ENCODE measurements around the gene ZNF280A. TPM values are rescaled to one million over a fixed set of nuclear protein-coding genes. Genes with fewer than 3 reads are reported as not detected.

The ZNF280A gene
- total RNA-seq, 1 experiment from 2014 or later = 0.22 TPM

- POLR2A ChIA-PET = interaction anchor here (0.5 kb wide), 1 partner anchor 9 kb away, joined by 3 read pairs; no protein-coding TSS in a partner anchor
- CTCF ChIA-PET = interaction anchor here (0.9 to 1.6 kb wide), 2 partner anchors 8 to 94 kb away, joined by 3 to 4 read pairs; partner anchors contain the start of gene ZNF280B
- Mint-ChIP-seq H3K9me3 (peaks cover 10% of the 10 kb centered on the region), H3K27ac (no peak overlapping the region), H3K4me1 (peaks cover 14% of the 10 kb centered on the region), H3K27me3 (ENCODE audit: low read depth) (peaks cover 93% of the 10 kb centered on the region), H3K36me3 (no peaks in the 10 kb centered on the region), H3K4me3 (no peak overlapping the region)
- TF ChIP-seq CBFB (CRISPR knock-in tag; IDR thresholded peaks at IDR 0.05; ENCODE audit: low read depth) = no peak
- no peak for TF ChIP-seq ATF6 (CRISPR knock-in tag; IDR thresholded peaks at IDR 0.05)
- TF ChIP-seq E2F4 (CRISPR knock-in tag; IDR thresholded peaks at IDR 0.05; ENCODE audit: borderline replicate concordance, low read depth) = no peak
- TF ChIP-seq FOXK1 (CRISPR knock-in tag; IDR thresholded peaks at IDR 0.05) = no peak
- no peak for TF ChIP-seq ZNF512 (CRISPR knock-in tag; IDR thresholded peaks at IDR 0.05; ENCODE audit: borderline replicate concordance)
- no peak for TF ChIP-seq ZNF396 (CRISPR knock-in tag; IDR thresholded peaks at IDR 0.05; ENCODE audit: borderline replicate concordance)
- no peak for TF ChIP-seq SMAD4 (CRISPR knock-in tag; IDR thresholded peaks at IDR 0.05)
- no peak for TF ChIP-seq JAZF1 (CRISPR knock-in tag; IDR thresholded peaks at IDR 0.05)
- no peak for TF ChIP-seq PRDM15 (CRISPR knock-in tag; IDR thresholded peaks at IDR 0.05)
- no peak for TF ChIP-seq ZNF121 (CRISPR knock-in tag; IDR thresholded peaks at IDR 0.05)
- DNase-seq (ENCODE audit: low spot score) = no peak
- ATAC-seq = no peak
These were observed 3.1 kb downstream of the ZNF280A start for GRCh38 chr22:22516992-22517391.

- Mint-ChIP-seq H3K27me3 (ENCODE audit: low read depth) (peaks cover 92% of the 10 kb centered on the region), H3K36me3 (peaks cover 3% of the 10 kb centered on the region; the same call in 1 of the 2 replicates), H3K27ac (no peak overlapping the region), H3K4me3 (no peak overlapping the region), H3K4me1 (peaks cover 12% of the 10 kb centered on the region), H3K9me3 (peaks cover 14% of the 10 kb centered on the region)
- POLR2A ChIA-PET = no interaction called here
- DNase-seq (ENCODE audit: low spot score) = no peak
- CTCF ChIA-PET = interaction anchor here (1.6 kb wide), 1 partner anchor 7 kb away, joined by 4 read pairs; the partner anchor contains the start of gene ZNF280B
- no peak for ATAC-seq
- TF ChIP-seq FOXP1 (CRISPR knock-in tag; IDR thresholded peaks at IDR 0.05; ENCODE audit: borderline replicate concordance) = no peak
- TF ChIP-seq CREB1 (CRISPR knock-in tag; IDR thresholded peaks at IDR 0.05) = no peak
- no peak for TF ChIP-seq RORB (CRISPR knock-in tag; IDR thresholded peaks at IDR 0.05)
- no peak for TF ChIP-seq ESRRA (CRISPR knock-in tag; IDR thresholded peaks at IDR 0.05; ENCODE audit: borderline replicate concordance)
- TF ChIP-seq ZNF281 (CRISPR knock-in tag; IDR thresholded peaks at IDR 0.05) = no peak
- no peak for TF ChIP-seq JAZF1 (CRISPR knock-in tag; IDR thresholded peaks at IDR 0.05)
- TF ChIP-seq RELA (CRISPR knock-in tag; IDR thresholded peaks at IDR 0.05; ENCODE audit: borderline replicate concordance) = no peak
- no peak for TF ChIP-seq NFYB (CRISPR knock-in tag; conservative IDR thresholded peaks at IDR 0.05; ENCODE audit: low read depth)
- no peak for TF ChIP-seq JUN (CRISPR knock-in tag; IDR thresholded peaks at IDR 0.05)
- no peak for TF ChIP-seq ZNF671 (CRISPR knock-in tag; IDR thresholded peaks at IDR 0.05)
- no peak for TF ChIP-seq ZNF232 (CRISPR knock-in tag; IDR thresholded peaks at IDR 0.05)
- no peak for TF ChIP-seq ETV6 (CRISPR knock-in tag; IDR thresholded peaks at IDR 0.05)
- no peak for TF ChIP-seq PREB (CRISPR knock-in tag; IDR thresholded peaks at IDR 0.05; ENCODE audit: borderline replicate concordance)
- TF ChIP-seq FOXK1 (CRISPR knock-in tag; IDR thresholded peaks at IDR 0.05) = no peak
- TF ChIP-seq ZNF219 (CRISPR knock-in tag; IDR thresholded peaks at IDR 0.05; ENCODE audit: borderline replicate concordance) = no peak
- no peak for TF ChIP-seq GRHL2 (CRISPR knock-in tag; IDR thresholded peaks at IDR 0.05; ENCODE audit: insufficient replicate concordance, severe bottlenecking)
These were observed 4.2 kb downstream of the ZNF280A start for GRCh38 chr22:22515890-22516289.
